HG02798 (cell line): ENCODE results near the gene DHX58.

Experiments
- ATAC-seq: cut with Tn5 transposase; IDR thresholded peaks from one replicate; pipeline ENCODE4 v1.9.1; 2021; ENCODE audit warnings: mild to moderate bottlenecking; ENCODE audit not compliant: unreplicated experiment, poor library complexity

The DHX58 gene

GRCh38 chr17:42111265-42111636 lies 1.3 kb downstream of the DHX58 start:
- no peak for ATAC-seq

- no peak for ATAC-seq
These were observed 1.9 kb downstream of the DHX58 start for GRCh38 chr17:42110301-42111264.

- no peak for ATAC-seq
These were observed 3.4 kb downstream of the DHX58 start for GRCh38 chr17:42109086-42109485.

- ATAC-seq = peak; percentile 79
These were observed 4.6 kb downstream of the DHX58 start for GRCh38 chr17:42107597-42108576.

- ATAC-seq = no peak
These were observed 5.4 kb downstream of the DHX58 start for GRCh38 chr17:42107124-42107523.

GRCh38 chr17:42106009-42106408 lies 6.5 kb downstream of the DHX58 start:
- ATAC-seq = no peak

- ATAC-seq = no peak
These were observed 8.2 kb downstream of the DHX58 start for GRCh38 chr17:42104264-42104663.

GRCh38 chr17:42103221-42103954 lies 9.1 kb downstream of the DHX58 start:
- no peak for ATAC-seq

GRCh38 chr17:42101513-42102292 lies 10.8 kb downstream of the DHX58 start:
- ATAC-seq = no peak

GRCh38 chr17:42098730-42099399 lies 13.6 kb downstream of the DHX58 start:
- ATAC-seq = no peak

GRCh38 chr17:42097691-42098631 lies 14.6 kb downstream of the DHX58 start, which contains the start of gene ZNF385C:
ZNF385C (minus strand) TSS chr17:42098473; CDS start chr17:42063056, 35,417 bp downstream.
- no peak for ATAC-seq

GRCh38 chr17:42096360-42097111 lies 16.0 kb downstream of the DHX58 start:
- ATAC-seq = no peak

GRCh38 chr17:42094375-42095069 lies 18.0 kb downstream of the DHX58 start:
- ATAC-seq = no peak

GRCh38 chr17:42092939-42093338 lies 19.6 kb downstream of the DHX58 start:
- no peak for ATAC-seq

- no peak for ATAC-seq
These were observed 21.3 kb downstream of the DHX58 start for GRCh38 chr17:42090964-42091790.

GRCh38 chr17:42088736-42089135 lies 23.8 kb downstream of the DHX58 start:
- ATAC-seq = no peak
